ENCODE measurements around the gene KRTAP4-11. TPM values are rescaled to one million over a fixed set of nuclear protein-coding genes. Genes with fewer than 3 reads are reported as not detected.
"Not testable (repeated sequence)": the region's sequence is repeated elsewhere in the genome, so short reads cannot be mapped to it uniquely, and the experiment has no call there.

Gene KRTAP4-11
- total RNA-seq, 1 donor from 2014 or later, result not detected

DNA sequence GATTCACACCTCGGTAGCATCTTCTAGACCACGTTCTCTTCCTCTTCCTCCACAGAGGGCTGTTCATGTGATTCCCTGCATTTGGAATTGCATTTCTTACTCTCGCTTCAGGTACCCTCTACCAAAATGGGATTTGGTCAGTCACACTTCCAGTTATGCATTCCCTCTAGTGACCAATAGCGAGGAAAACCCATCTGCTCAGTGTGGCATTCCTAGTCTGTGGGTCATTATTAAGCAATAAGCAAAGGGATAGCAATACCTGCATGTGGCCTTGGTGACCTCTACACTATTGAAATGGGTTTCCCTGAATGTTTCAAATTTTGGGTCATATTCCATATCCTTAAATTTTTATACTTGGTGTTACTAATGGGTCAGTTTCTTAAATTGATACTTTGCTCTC lies 31.9 kb upstream of the KRTAP4-11 start:
- no peaks in the 10 kb centered on the region for H3K27me3 ChIP-seq (ENCODE audit: control insufficient read depth, insufficient read depth, low read length)
- H3K4me3 ChIP-seq (ENCODE audit: low read depth, low read length), result no peak overlapping the region
- no peaks in the 10 kb centered on the region for H3K36me3 ChIP-seq (ENCODE audit: control insufficient read depth, insufficient read depth, low read length)
- DNase-seq (ENCODE audit: low read depth), result no peak
- TF ChIP-seq CTCF (IDR thresholded peaks at IDR 0.05; ENCODE audit: insufficient read depth, low read length, poor library complexity, severe bottlenecking), result no peak

DNA sequence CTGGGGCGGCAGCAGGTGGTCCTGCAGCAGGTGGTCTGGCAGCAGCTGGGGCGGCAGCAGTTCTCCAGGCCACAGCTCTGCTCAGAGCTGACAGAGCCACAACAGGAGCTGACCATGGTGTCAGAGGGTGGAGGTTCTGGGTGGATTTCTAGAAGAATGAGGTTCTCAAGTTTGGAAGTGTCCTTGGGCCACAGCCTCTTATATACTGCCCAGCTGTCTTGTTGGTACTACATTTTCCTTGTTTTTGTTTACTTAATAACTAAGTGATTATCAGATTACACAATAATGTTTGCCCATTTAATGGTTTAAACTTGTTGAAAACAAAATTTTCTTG lies 31.4 kb upstream of the KRTAP4-11 start, which contains the start of gene KRTAP4-5:
TSS of gene KRTAP4-5 (minus strand) at position 174 of the 334 bp plus-strand sequence. CDS start at position 116, 58 bp downstream.
- no peaks in the 10 kb centered on the region for H3K36me3 ChIP-seq (ENCODE audit: control insufficient read depth, insufficient read depth, low read length)
- no peak for DNase-seq (ENCODE audit: low read depth)
- TF ChIP-seq CTCF (IDR thresholded peaks at IDR 0.05; ENCODE audit: insufficient read depth, low read length, poor library complexity, severe bottlenecking), result no peak
- H3K4me3 ChIP-seq (ENCODE audit: low read depth, low read length), result no peak within 1 kb of the TSS
- no peaks in the 10 kb centered on the region for H3K27me3 ChIP-seq (ENCODE audit: control insufficient read depth, insufficient read depth, low read length)

- not testable (repeated sequence) for DNase-seq (ENCODE audit: low read depth); H3K36me3 ChIP-seq (ENCODE audit: control insufficient read depth, insufficient read depth, low read length); H3K27me3 ChIP-seq (ENCODE audit: control insufficient read depth, insufficient read depth, low read length); H3K4me3 ChIP-seq (ENCODE audit: low read depth, low read length)
Observed at GRCh38 chr17:41148971-41149651, 30.9 kb upstream of the KRTAP4-11 start.

DNA sequence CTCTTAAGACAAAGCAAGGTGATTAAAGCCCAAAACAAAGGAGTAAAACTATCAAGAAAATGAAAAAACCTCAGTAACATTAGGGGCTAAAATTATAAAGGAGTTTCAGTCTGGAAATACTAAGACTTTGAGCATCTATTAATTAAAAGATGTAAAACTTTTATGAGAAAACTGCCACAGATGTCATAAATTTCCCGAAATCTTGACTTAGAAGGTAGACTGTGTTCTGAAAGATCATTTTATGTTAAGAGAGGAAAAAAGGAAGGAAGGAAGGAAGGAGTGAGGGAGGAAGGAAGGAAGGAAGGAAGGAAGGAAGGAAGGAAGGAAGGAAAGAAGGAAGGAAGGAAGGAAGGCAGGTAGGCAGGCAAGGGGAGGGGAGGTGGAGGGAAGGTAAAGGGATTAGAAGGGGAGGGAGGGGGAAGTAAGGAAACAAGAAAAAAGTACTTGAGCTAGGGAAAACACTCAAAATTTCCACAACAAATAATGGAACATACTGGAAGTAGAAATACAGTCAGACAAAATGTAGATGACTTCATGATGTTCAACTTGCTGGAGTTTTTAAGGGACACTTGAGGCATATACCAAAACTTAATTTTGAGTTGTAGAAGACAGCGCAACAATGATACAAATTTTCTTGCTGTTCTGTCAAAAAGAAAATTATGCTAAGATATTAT lies 29.5 kb upstream of the KRTAP4-11 start:
- Histone ChIP-seq H3K36me3 (ENCODE audit: control insufficient read depth, insufficient read depth, low read length) (no peaks in the 10 kb centered on the region), H3K27me3 (ENCODE audit: control insufficient read depth, insufficient read depth, low read length) (no peaks in the 10 kb centered on the region), H3K4me3 (ENCODE audit: low read depth, low read length) (no peak overlapping the region)
- no peak for DNase-seq (ENCODE audit: low read depth)
- TF ChIP-seq CTCF (IDR thresholded peaks at IDR 0.05; ENCODE audit: insufficient read depth, low read length, poor library complexity, severe bottlenecking), result no peak

DNA sequence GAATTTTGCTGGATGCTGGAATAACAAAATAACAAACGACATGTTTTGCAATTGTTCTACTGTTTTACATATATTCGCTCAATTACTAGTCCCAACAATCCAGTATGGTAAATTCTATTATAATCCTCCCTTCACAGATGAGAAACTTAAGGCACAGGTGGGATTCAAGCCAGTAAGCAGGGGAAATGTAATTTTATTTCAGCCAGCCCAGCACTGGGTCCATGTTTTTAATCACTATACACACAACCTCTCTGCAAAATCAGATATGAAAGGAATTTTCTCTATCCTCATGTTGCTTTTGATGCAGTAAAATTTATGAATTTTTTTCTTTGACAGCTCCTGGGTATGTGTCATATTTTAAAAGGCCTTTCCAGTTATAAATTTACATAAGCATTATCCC lies 27.1 kb upstream of the KRTAP4-11 start:
- Histone ChIP-seq H3K4me3 (ENCODE audit: low read depth, low read length) (no peak overlapping the region), H3K27me3 (ENCODE audit: control insufficient read depth, insufficient read depth, low read length) (no peaks in the 10 kb centered on the region), H3K36me3 (ENCODE audit: control insufficient read depth, insufficient read depth, low read length) (no peaks in the 10 kb centered on the region)
- DNase-seq (ENCODE audit: low read depth), result no peak
- TF ChIP-seq CTCF (IDR thresholded peaks at IDR 0.05; ENCODE audit: insufficient read depth, low read length, poor library complexity, severe bottlenecking), result no peak

- DNase-seq (ENCODE audit: low read depth), result no peak
- H3K4me3 ChIP-seq (ENCODE audit: low read depth, low read length), result no peak overlapping the region
- H3K36me3 ChIP-seq (ENCODE audit: control insufficient read depth, insufficient read depth, low read length), result no peaks in the 10 kb centered on the region
- H3K27me3 ChIP-seq (ENCODE audit: control insufficient read depth, insufficient read depth, low read length), result no peaks in the 10 kb centered on the region
- no peak for TF ChIP-seq CTCF (IDR thresholded peaks at IDR 0.05; ENCODE audit: insufficient read depth, low read length, poor library complexity, severe bottlenecking)
Observed at GRCh38 chr17:41144846-41145245, 26.7 kb upstream of the KRTAP4-11 start.
